ENCODE data around the gene UROC1. TPM values are rescaled to one million over a fixed set of nuclear protein-coding genes. Genes with fewer than 3 reads are reported as not detected.

Gene UROC1
- total and polyA plus RNA-seq, 3 donors from 2014 or later = 0.25 to 1.0 (median 0.34) TPM

DNA sequence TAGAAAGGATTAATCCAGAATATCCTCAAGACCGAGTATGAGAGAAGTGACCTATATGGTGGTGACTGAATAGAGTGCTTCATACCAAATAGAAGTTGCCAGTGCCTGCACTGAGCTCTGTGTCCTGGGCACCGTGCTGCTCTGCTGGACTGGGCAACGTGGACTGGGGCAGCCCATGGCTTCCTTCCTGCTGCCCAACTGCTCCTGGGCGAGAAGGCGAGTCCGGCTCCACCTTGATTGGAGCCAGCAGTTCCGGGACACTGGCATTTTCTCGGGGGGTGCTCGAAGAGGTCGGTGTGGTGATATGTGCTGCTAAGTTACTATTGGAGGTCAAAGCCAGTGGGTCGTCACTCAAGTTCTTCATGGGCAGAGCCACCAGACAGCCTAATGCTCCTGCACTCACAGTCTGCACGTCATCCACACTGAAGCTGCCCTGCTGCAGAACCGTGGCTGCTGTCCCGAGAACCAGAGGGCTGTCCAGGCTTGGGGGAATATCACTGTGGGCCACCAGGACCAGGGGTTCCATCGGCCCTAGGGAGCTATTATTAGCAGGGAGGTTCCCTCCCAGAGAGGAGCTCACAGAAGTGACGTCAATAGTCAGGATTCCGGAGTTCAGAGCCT, 56.0 kb downstream of the UROC1 start:
- H3K4me3 ChIP-seq = no peak overlapping the region
- no peak for DNase-seq
- H3K27ac ChIP-seq = peak overlapping the region in 1 of 2 donors; percentile 45
- no peaks in the 10 kb centered on the region for H3K27me3 ChIP-seq
- TF ChIP-seq POLR2A (IDR thresholded peaks at IDR 0.05) = no peak
- TF ChIP-seq, protein P1, sequence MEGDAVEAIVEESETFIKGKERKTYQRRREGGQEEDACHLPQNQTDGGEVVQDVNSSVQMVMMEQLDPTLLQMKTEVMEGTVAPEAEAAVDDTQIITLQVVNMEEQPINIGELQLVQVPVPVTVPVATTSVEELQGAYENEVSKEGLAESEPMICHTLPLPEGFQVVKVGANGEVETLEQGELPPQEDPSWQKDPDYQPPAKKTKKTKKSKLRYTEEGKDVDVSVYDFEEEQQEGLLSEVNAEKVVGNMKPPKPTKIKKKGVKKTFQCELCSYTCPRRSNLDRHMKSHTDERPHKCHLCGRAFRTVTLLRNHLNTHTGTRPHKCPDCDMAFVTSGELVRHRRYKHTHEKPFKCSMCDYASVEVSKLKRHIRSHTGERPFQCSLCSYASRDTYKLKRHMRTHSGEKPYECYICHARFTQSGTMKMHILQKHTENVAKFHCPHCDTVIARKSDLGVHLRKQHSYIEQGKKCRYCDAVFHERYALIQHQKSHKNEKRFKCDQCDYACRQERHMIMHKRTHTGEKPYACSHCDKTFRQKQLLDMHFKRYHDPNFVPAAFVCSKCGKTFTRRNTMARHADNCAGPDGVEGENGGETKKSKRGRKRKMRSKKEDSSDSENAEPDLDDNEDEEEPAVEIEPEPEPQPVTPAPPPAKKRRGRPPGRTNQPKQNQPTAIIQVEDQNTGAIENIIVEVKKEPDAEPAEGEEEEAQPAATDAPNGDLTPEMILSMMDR (IDR thresholded peaks at IDR 0.05) = no peak
- H3K4me1 ChIP-seq = peaks cover 6% of the 10 kb centered on the region
- H3K9me3 ChIP-seq = no peaks in the 10 kb centered on the region
- intact Hi-C loops (cut with DNase I; ENCODE audit: low total_unique reads) = no loop called here
- 78 to 90% methylated on average over 16 to 17 of the region's 17 CpGs for WGBS, 2 donors
- H3K36me3 ChIP-seq (ENCODE audit: low read depth, missing control alignments) = no peaks in the 10 kb centered on the region

DNA sequence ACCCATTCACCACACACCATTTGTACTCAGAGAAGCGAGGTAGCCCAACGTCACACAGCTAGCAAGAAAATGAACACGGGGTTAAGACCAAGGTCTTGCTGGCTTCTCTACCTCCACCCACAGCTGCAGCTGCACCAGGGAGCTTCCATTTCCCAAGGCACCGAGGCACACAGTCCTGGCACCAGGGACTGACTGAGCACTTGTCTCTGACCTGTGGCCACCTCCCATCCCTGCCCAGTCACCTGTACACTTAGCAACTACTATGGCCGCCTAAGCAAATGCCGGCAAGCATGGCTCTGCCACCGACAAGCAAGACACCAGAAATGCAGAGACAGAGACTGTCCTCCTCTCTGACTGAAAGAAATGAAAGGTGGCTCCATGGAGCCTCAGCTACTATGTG, 57.2 kb downstream of the UROC1 start:
- H3K9me3 ChIP-seq = no peaks in the 10 kb centered on the region
- intact Hi-C loops (cut with DNase I; ENCODE audit: low total_unique reads) = no loop called here
- peaks cover 6% of the 10 kb centered on the region for H3K4me1 ChIP-seq
- H3K27me3 ChIP-seq = no peaks in the 10 kb centered on the region
- TF ChIP-seq, protein P1 (IDR thresholded peaks at IDR 0.05) = no peak
- no peak for TF ChIP-seq POLR2A (IDR thresholded peaks at IDR 0.05)
- H3K4me3 ChIP-seq = no peak overlapping the region
- H3K36me3 ChIP-seq (ENCODE audit: low read depth, missing control alignments) = no peaks in the 10 kb centered on the region
- no peak for DNase-seq
- 69 to 87% methylated on average over 7 of the region's 7 CpGs for WGBS, 2 donors
- no peak overlapping the region for H3K27ac ChIP-seq

DNA sequence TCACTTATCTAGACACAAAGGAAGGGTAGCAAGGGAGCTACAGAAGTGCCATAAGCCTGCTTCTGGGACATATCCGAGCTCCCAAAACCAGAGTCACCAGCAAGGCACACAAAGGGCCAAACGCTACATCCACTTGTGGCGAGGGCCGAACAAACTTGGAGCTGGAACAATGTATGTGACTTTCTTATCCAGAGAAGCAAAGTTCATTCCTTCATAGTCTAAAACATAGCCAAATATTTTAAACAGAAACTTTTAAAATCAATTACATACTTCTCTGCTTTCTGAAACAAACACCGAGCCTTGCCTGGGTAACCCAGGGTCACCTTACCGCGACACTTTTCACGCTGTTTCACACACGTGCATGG, 57.8 kb downstream of the UROC1 start:
- intact Hi-C loops (cut with DNase I; ENCODE audit: low total_unique reads) = no loop called here
- Histone ChIP-seq H3K4me1 (peaks cover 6% of the 10 kb centered on the region), H3K27me3 (no peaks in the 10 kb centered on the region), H3K9me3 (no peaks in the 10 kb centered on the region), H3K36me3 (ENCODE audit: low read depth, missing control alignments) (no peaks in the 10 kb centered on the region), H3K27ac (no peak overlapping the region), H3K4me3 (no peak overlapping the region)
- DNase-seq = no peak
- TF ChIP-seq POLR2A (IDR thresholded peaks at IDR 0.05) = no peak
- TF ChIP-seq, protein P1 (IDR thresholded peaks at IDR 0.05) = no peak
- WGBS, 2 donors = 91 to 93% methylated on average over 9 of the region's 9 CpGs

DNA sequence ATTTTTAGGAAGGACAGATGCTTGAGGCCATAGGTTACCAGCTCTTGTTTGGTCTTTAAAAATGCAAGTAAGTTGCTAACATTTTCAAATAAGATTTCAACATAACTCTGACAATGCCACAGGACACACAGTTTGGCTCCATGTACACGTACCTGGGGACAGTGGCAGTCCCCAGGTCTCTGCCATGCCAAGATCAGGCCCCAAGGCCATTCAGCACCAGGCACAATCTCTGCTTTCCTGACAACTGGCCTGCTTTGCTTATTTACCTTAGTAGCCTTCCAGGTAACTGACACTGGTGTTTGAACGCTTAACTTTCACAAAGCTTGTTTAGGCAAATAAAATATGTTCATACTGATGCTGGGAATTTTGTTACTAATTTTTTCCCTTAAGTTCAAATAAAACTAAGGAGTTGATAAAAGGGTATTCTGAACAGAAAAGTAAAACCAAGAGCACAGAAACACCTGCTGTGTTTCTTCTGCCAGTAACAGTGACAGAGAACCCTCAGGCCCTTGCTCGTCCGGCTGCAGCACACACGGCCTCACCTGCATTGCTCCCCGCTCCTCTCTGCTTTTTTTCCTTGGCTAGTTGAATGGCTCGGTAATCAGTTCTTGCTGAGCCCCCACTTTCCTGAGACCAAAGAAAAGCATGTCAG, 58.3 kb downstream of the UROC1 start:
- 75 to 87% methylated on average over 7 of the region's 7 CpGs for WGBS, 2 donors
- intact Hi-C loops (cut with DNase I; ENCODE audit: low total_unique reads) = no loop called here

More for the DNA sequence above, 58.3 kb downstream of the UROC1 start:
- H3K9me3 ChIP-seq = no peaks in the 10 kb centered on the region
- no peaks in the 10 kb centered on the region for H3K36me3 ChIP-seq (ENCODE audit: low read depth, missing control alignments)
- no peaks in the 10 kb centered on the region for H3K27me3 ChIP-seq
- H3K4me1 ChIP-seq = peaks cover 6% of the 10 kb centered on the region
- no peak overlapping the region for H3K4me3 ChIP-seq
- no peak for TF ChIP-seq POLR2A (IDR thresholded peaks at IDR 0.05)
- TF ChIP-seq, protein P1 (IDR thresholded peaks at IDR 0.05) = no peak
- no peak overlapping the region for H3K27ac ChIP-seq
- no peak for DNase-seq

Data from testis (tissue), 3 donors.